ENCODE results near the gene AP4M1.
"Not testable (repeated sequence)": the region's sequence is repeated elsewhere in the genome, so short reads cannot be mapped to it uniquely, and the experiment has no call there.

AP4M1 gene

DNA sequence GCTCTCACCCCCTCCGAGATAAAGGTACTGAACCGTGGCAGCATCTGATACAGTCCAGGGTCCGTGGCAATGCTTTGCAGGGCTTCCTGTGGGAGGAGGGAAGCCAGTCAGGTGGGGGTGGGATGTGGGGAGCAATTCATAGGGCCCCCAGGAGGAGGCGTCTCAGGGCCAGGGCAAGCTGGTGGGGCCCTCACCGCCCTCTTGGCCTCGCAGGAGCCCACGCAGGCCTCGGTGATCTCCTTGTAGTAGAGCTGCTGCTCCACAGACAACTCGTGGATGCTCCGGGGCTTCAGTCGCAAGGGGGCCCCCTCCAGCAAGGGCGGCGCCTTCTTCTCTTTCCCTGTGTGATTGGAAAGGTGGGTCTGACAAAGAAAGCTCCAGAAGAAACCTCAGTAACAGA is 10.5 kb downstream of the AP4M1 start:
- no peak for DNase-seq

GRCh38 chr7:100115026-100115425 is 13.6 kb downstream of the AP4M1 start:
- no peak for DNase-seq

- no peak for DNase-seq
These were observed 17.1 kb downstream of the AP4M1 start for GRCh38 chr7:100118388-100119071.

- peak; percentile 95 for DNase-seq
These were observed 17.9 kb downstream of the AP4M1 start, which contains the start of the genes CNPY4 and TAF6 for GRCh38 chr7:100119072-100119969. Gene CNPY4, plus strand, starts transcription at chr7:100119634. Its CDS starts 111 bp downstream, at chr7:100119745. Gene TAF6, minus strand, starts transcription at chr7:100119358. Its CDS starts 5,149 bp downstream, at chr7:100114209.

GRCh38 chr7:100119970-100120732 is 18.7 kb downstream of the AP4M1 start:
- peak; percentile 67 for DNase-seq

- DNase-seq = no peak
These were observed 19.2 kb downstream of the AP4M1 start for GRCh38 chr7:100120733-100121036.

- no peak for DNase-seq
These were observed 20.6 kb downstream of the AP4M1 start for GRCh38 chr7:100122067-100122466.

- no peak for DNase-seq
These were observed 21.1 kb downstream of the AP4M1 start for GRCh38 chr7:100122568-100122967.

GRCh38 chr7:100124301-100125230 is 23.1 kb downstream of the AP4M1 start:
- DNase-seq = no peak

DNA sequence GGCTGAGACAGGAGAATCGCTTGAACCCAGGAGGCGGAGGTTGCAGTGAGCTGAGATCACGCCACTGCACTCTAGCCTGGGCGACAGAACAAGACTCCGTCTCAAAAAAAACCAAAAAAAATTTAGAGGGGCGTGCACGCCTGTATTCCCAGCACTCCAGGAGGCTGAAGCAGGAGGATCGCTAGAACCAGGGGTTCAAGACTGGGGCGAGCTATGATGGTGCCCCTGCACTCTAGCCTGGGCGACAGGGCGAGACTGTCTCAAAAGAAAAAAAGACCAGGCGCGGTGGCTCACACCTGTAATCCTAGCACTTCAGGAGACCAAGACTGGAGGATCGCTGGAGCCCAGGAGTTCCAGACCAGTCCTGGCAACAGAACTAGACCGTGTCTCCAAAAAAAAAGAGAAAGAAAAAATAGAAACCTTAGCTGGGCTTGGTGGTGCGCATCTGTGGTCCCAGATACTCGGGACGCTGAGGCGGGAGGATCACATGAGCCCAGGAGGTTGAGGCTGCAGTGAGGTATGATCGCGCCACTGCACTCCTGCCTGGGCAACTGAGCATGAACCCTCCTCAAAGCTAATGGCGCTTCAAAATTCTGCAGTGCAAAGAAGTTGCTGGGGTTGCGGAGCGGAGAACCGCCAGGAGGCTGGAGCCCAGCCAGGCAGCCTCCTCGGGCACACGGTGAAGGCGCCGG is 24.9 kb downstream of the AP4M1 start:
- no peak for DNase-seq

DNA sequence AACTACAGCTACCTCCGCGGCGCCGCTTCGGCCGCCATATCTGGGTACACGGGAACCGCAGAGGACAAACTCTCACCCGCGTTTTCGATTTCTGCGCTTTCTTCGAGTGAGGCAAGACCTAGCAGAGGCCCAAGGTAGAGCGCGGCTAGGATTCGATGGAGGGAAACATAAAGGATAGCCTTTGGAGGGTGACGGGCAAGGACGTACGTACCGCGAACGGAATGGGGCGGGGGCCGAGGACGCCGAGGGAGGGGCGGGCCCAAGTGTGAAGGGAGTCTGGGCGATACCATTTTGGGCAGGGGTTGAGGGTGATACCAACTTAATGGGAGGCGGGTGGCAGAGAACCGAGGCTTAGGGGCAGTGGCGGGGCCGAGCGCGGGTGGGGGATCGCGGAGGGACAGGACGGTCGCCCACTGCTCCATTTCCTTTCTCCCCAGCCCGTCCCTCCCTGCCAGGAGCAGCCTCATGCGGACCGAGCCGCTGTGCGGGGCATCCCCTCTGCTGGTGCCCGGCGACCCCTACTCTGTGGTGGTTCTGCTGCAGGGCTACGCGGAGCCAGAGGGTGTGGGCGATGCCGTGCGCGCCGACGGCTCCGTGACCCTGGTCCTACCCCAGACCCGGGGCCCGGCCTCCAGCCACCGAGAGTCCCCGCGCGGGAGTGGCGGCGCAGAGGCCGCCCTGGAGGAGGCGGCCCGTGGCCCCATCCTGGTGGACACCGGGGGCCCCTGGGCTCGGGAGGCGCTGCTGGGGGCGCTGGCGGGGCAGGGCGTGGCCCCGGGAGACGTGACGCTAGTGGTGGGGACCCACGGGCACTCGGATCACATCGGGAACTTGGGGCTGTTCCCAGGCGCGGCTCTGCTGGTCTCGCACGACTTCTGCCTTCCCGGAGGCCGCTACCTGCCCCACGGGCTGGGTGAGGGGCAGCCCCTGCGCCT is 25.8 kb downstream of the AP4M1 start, which contains the start of gene MBLAC1:
MBLAC1 (plus strand) TSS at position 37 of the 935 bp plus-strand sequence; CDS start at position 466, 429 bp downstream.
- peak; percentile 94 for DNase-seq

DNA sequence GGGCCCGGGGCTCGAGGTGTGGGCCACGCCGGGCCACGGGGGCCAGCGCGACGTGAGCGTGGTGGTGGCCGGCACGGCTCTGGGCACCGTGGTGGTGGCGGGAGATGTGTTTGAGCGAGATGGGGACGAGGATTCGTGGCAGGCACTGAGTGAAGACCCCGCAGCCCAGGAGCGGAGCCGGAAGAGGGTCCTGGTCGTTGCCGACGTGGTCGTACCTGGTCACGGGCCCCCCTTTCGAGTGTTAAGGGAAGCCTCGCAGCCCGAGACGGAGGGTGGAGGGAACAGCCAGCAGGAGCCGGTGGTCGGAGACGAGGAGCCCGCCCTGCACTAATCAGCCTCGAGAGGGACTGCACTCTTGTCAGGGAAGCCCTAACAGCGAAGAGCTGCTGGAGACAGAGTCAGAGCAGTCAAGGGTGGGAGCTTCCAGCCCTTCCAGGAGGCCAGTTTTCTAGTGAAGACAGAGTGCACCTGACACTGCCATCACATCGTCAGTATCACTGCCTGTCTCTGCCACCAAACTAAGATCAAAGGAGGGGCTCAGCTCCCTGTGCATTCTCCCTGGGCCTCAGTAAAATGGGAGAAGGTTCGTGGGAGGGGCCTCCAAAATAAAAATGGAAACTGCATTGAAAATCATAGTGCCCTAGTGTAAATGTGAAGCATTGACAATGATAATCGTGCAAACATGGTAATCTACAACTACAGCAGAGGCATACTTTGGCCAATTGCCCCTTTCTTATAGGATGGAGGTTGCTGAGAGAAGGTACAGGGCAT is 26.6 kb downstream of the AP4M1 start:
- peak; percentile 41 for DNase-seq

DNA sequence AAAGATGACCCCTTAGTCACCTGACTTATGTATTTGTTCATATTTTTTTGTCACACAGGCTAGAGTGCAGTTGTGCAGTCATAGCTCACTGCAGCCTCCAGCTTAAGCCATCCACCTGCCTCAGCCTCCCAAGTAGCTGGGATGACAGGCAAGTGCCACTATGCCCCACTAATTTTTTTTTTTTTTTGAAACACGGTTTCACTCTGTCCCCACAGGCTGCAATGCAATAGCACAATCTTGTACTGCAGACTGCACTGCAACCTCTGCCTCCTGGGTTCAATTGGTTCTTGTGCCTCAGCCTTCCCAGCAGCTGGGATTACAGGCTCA is 27.2 kb downstream of the AP4M1 start:
- no peak for DNase-seq

- DNase-seq = not testable (repeated sequence)
These were observed 28.8 kb downstream of the AP4M1 start for GRCh38 chr7:100130220-100130607.

- DNase-seq = peak; percentile 49
These were observed 29.4 kb downstream of the AP4M1 start for GRCh38 chr7:100130608-100131453.

- DNase-seq = no peak
These were observed 30.7 kb downstream of the AP4M1 start for GRCh38 chr7:100132126-100132525.

DNA sequence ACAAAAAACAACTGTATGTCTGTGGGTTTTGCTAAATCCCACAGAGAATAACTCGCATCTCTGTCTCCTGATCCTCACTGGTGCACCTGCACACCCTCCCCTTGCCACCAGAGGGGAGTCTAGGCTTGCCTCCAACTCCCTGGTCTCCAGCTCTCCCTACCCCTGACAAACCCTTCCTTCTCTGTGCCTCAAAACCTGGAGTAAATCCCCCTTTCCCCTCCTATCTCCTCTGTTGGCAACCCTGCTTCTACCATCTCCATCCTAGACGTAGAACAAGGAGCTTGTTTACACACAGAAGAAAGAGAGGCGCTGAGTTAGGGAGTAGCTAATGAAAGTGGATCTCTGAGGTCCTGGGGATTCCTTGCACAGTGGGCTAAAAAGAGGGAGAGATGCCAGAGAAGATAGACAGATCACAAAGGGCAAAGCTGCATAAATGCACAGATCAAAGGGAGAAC is 31.3 kb downstream of the AP4M1 start:
- DNase-seq = peak; percentile 71
